Loucy (cell line): ENCODE measurements around the gene WDR54.

ENCODE experiments used
- CTCF ChIP-seq: fragments of 200-600 bp; sonication (generic); conservative IDR thresholded peaks from 2 replicates; pipeline ENCODE4 v1.5.1; 2014; ENCODE audit warnings: mild to moderate bottlenecking, antibody characterized with exemption, low read length
- EZH2phosphoT487 ChIP-seq: fragments of 200-600 bp; IDR thresholded peaks from 2 replicates; pipeline ENCODE4 v1.6.1; 2018; ENCODE audit warnings: antibody characterized with exemption, mild to moderate bottlenecking, moderate library complexity, borderline replicate concordance

GRCh38 chr2:74464406-74464805 lies 42.9 kb downstream of the WDR54 start:
- TF ChIP-seq CTCF: no peak
- no peak for TF ChIP-seq EZH2phosphoT487
